Fibroblast of villous mesenchyme (primary cell): ENCODE results near the gene SCAMP1. TPM values are rescaled to one million over a fixed set of nuclear protein-coding genes. Genes with fewer than 3 reads are reported as not detected.
A peak's percentile ranks its signal among the peaks of the same experiment; 100 is the strongest.

ENCODE experiments used
- DNase-seq: peaks from one replicate; pipeline ENCODE4 v3.0.0-alpha.2; 2010; ENCODE audit warnings: low read depth
- H3K4me3 ChIP-seq: 2 replicates; pipeline ENCODE4 v1.5.1; 2011; ENCODE audit warnings: low read depth, mild to moderate bottlenecking, low read length
- total RNA-seq: library from RNA; depleted of rRNA; stranded (reverse); fragments of >200 nt; gene quantifications from 2 replicates; pipeline ENCODE4 v1.2.3, GENCODE V29; 2012
- TF ChIP-seq, protein P1 (sequence below): IDR thresholded peaks from 2 replicates; pipeline ENCODE4 v1.5.1; 2012; ENCODE audit warnings: low read depth, mild to moderate bottlenecking, low read length; ENCODE audit not compliant: insufficient read depth

The SCAMP1 gene
- total RNA-seq, 1 donor = 61.7 TPM

DNA sequence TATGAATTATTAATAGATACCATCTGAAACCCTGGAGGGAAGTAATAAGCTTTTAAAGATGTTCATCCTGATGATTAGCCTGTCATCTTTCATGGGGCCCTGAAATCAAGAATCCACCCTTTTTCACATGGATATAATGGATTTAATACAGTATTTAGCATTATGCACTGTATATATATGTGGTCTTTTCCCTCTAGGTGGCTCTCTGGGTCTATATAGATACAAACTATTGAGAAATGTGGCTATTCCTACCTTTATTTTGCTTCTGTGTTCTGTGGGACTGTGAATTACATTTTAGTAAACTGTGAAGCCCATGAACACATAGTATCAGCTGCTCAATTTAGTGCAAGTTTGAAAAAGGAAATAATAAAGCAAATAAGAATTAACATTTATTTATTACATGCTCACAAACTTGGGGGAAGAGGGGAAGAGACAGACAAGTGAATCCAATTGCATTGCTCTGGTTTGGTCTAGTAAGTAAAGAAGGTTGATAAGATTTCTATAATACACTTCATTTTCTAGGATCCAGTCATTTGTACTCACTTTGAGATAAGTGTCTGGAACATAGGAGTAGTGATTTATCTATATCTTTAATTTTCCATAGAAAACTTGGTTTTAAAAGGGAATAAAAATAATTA is 112.2 kb downstream of the SCAMP1 start:
- peak; percentile 45 for DNase-seq
- TF ChIP-seq, protein P1, sequence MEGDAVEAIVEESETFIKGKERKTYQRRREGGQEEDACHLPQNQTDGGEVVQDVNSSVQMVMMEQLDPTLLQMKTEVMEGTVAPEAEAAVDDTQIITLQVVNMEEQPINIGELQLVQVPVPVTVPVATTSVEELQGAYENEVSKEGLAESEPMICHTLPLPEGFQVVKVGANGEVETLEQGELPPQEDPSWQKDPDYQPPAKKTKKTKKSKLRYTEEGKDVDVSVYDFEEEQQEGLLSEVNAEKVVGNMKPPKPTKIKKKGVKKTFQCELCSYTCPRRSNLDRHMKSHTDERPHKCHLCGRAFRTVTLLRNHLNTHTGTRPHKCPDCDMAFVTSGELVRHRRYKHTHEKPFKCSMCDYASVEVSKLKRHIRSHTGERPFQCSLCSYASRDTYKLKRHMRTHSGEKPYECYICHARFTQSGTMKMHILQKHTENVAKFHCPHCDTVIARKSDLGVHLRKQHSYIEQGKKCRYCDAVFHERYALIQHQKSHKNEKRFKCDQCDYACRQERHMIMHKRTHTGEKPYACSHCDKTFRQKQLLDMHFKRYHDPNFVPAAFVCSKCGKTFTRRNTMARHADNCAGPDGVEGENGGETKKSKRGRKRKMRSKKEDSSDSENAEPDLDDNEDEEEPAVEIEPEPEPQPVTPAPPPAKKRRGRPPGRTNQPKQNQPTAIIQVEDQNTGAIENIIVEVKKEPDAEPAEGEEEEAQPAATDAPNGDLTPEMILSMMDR = peak; percentile 43
- no peak overlapping the region for H3K4me3 ChIP-seq

DNA sequence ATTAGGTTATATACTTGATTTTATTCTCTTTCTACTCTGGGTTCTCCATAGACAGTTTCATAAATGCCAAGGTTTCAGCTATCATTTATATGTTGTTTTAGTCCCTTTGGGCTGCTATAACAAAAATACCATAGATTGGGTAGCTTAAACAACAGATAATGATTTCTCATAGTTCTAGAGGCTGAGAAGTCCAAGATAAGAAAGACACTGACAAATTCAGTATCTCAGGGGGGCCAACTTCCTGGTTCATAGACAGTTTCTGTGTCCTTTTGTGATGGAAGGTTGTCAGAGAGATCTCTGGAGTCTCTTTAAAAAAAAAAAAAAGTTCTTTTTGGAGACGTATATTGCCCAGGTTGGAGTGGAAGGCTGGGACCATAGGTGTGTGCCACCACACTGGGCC is 113.3 kb downstream of the SCAMP1 start:
- no peak overlapping the region for H3K4me3 ChIP-seq
- TF ChIP-seq, protein P1 = no peak
- no peak for DNase-seq

DNA sequence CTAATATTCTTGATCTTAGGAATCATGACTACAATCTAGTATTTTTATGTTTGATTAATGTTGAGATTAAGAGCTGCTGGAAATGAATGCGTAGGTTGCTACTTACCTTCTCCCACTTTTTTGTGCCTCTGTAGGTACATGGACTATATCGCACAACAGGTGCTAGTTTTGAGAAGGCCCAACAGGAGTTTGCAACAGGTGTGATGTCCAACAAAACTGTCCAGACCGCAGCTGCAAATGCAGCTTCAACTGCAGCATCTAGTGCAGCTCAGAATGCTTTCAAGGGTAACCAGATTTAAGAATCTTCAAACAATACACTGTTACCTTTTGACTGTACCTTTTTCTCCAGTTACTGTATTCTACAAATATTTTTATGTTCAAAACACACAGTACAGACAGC is 115.0 kb downstream of the SCAMP1 start:
- DNase-seq = no peak
- TF ChIP-seq, protein P1 = no peak

DNA sequence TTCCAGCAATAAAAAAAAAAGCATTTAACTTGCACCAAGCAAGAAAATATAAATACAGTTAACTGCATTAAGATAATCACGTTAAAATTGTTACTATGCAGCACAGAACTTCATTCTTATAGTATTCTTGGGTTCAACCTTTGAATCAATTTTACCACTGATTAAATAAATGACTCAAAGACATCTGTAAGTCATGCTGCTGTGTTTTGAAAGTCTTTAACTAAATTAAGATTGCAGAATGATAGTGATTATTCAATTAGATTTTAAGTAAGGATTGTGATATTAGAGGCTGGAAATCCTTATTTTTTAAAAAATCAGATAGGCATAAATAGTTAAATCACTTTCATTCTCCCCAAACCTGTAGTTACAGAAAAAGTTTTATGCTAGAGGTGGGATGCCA is 116.4 kb downstream of the SCAMP1 start:
- TF ChIP-seq, protein P1 = no peak

More for the DNA sequence above, 115.0 kb downstream of the SCAMP1 start:
- H3K4me3 ChIP-seq = no peak overlapping the region

DNA sequence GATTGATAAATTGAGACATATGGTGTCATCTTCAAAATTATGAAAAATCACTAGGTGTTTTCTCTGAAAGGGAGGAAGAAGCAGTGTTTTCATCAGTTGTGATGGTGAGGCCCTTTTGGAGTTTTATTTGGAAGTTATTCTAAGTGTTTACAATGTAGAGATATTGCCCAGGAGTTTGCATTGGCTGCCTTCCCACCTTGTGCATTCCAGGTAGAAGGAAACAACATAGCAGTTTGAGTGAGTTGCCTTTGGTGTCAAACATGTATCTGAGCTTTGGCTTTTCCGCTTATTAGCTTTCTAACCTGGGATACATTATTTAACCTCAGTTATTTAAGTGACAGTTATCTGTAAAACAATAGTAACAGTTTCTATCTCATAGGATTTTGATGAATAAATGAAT is 122.5 kb downstream of the SCAMP1 start:
- no peak for DNase-seq
- no peak overlapping the region for H3K4me3 ChIP-seq
- TF ChIP-seq, protein P1 = no peak

More for the DNA sequence above, 116.4 kb downstream of the SCAMP1 start:
- H3K4me3 ChIP-seq = no peak overlapping the region
- no peak for DNase-seq

DNA sequence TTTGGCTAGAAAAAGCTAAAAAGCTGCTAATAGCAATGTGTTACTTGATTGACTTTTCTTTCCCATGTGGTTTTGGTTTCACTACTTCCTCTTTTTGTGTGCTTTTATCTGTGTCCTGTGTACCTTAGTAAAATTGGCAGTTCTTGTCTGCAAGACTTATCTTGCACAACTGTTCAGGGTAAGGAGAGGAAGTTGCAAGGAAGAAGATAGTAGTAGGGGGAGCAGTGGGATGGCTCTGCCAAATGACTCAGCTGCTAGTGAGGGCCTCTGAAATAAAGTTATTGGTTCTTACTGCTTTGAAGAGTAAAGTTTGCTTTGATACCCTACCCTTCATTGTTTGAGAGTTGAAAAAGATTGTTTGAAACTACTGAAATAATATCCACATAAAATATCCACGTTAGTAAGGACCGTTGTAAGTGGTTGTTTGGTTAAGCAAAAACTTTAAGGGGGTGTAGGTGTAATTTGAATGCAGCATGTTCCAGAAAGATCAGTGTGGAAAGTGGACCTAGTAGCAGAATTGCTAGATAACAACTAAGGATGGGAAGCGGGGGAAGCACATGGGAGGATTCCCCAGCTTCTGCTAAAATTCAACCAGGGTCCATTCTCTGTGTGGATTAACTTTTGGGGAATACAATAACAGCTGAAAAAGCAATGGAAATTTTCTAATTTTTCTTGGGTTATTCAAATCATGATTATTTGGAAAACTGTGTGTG is 123.5 kb downstream of the SCAMP1 start:
- TF ChIP-seq, protein P1 = no peak
- no peak overlapping the region for H3K4me3 ChIP-seq
- DNase-seq = peak; percentile 73
